Keratinocyte (primary cell): ENCODE data around the gene SPP2.

ENCODE experiments used
- EZH2 ChIP-seq: IDR thresholded peaks from one replicate; pipeline ENCODE4 v1.6.1; 2012; ENCODE audit warnings: inconsistent platforms, mild to moderate bottlenecking, low read length, moderate library complexity
- TF ChIP-seq, protein P1 (sequence below), 3 experiments: IDR thresholded peaks in 1 of 3; conservative IDR thresholded peaks in 1 of 3; optimal IDR thresholded peaks in 1 of 3; 2 replicates in 2 of 3; 3 replicates in 1 of 3; pipeline versions ENCODE3 to v1.5.1; 2011; ENCODE audit warnings: low read length in 3 of 3, mild to moderate bottlenecking in 3 of 3, moderate library complexity in 2 of 3, control low read depth in 1 of 3, inconsistent platforms in 1 of 3; ENCODE audit not compliant: insufficient read depth in 2 of 3; ENCODE audit errors: extremely low read depth in 1 of 3

DNA sequence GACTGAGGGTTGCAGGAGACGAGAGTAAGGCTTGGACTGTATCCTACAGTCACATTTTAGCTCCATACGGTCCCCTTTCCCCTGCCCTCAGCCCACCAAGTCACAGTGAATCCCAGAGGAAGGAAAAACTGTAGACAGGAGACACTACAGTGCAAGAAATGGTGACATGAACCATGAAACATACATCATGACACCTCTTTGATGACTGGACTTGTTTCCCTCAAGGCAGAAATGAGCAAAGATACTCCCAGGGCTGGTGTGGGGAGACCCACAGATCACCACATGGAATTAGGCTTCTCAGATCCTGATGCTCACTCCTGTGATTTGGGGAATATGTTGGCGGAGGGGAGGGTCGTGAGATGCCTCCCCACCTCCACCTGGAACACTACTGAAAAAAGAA is 48.2 kb upstream of the SPP2 start:
- no peak for TF ChIP-seq EZH2
- TF ChIP-seq, protein P1, sequence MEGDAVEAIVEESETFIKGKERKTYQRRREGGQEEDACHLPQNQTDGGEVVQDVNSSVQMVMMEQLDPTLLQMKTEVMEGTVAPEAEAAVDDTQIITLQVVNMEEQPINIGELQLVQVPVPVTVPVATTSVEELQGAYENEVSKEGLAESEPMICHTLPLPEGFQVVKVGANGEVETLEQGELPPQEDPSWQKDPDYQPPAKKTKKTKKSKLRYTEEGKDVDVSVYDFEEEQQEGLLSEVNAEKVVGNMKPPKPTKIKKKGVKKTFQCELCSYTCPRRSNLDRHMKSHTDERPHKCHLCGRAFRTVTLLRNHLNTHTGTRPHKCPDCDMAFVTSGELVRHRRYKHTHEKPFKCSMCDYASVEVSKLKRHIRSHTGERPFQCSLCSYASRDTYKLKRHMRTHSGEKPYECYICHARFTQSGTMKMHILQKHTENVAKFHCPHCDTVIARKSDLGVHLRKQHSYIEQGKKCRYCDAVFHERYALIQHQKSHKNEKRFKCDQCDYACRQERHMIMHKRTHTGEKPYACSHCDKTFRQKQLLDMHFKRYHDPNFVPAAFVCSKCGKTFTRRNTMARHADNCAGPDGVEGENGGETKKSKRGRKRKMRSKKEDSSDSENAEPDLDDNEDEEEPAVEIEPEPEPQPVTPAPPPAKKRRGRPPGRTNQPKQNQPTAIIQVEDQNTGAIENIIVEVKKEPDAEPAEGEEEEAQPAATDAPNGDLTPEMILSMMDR (optimal IDR thresholded peaks at IDR 0.05 in 1 of 3, IDR thresholded peaks at IDR 0.05 in 1 of 3, conservative IDR thresholded peaks at IDR 0.05 in 1 of 3; ENCODE audit: extremely low read depth in 1 of 3, insufficient read depth in 2 of 3, low read length in 3 of 3) = no peak
